ENCODE measurements around the gene SEC14L5.

SEC14L5 gene

DNA sequence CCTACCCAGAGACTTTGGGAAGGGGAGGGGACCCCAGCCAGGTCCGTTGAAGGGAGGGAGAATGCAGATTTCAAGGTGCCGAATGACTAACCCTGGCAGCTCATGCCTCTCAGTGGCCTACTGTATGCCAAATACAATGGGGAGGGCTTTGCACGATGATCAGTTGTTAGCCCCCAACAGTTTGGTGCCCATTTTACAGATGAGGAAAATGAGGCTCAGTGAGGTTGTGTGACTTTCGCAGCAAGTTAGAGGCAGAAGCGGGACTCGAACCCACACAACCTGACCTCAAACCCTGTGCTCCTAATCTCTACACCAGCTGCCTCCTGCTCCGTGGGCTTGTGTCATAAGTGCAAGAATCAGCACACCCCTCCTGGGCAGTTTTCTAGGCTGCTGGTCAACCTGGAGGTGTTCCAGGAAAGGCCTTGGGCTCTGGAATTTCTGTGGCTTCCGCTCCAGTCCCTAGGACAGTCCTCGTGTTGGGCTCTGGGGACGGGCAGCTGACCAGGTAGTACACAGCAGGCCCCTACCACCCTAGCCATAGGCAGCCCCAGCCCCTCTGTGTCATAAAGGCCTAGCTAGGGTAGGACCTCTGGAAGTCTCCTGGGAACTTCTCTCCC is 87.5 kb downstream of the SEC14L5 start:
- DNase-seq (ENCODE audit: low read depth): no peak
- TF ChIP-seq, protein P1, sequence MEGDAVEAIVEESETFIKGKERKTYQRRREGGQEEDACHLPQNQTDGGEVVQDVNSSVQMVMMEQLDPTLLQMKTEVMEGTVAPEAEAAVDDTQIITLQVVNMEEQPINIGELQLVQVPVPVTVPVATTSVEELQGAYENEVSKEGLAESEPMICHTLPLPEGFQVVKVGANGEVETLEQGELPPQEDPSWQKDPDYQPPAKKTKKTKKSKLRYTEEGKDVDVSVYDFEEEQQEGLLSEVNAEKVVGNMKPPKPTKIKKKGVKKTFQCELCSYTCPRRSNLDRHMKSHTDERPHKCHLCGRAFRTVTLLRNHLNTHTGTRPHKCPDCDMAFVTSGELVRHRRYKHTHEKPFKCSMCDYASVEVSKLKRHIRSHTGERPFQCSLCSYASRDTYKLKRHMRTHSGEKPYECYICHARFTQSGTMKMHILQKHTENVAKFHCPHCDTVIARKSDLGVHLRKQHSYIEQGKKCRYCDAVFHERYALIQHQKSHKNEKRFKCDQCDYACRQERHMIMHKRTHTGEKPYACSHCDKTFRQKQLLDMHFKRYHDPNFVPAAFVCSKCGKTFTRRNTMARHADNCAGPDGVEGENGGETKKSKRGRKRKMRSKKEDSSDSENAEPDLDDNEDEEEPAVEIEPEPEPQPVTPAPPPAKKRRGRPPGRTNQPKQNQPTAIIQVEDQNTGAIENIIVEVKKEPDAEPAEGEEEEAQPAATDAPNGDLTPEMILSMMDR (IDR thresholded peaks at IDR 0.05; ENCODE audit: control insufficient read depth, insufficient read depth, low read depth, low read length, missing control alignments): no peak
- no peak overlapping the region for H3K4me3 ChIP-seq (ENCODE audit: control insufficient read depth, low read depth, low read length)

DNA sequence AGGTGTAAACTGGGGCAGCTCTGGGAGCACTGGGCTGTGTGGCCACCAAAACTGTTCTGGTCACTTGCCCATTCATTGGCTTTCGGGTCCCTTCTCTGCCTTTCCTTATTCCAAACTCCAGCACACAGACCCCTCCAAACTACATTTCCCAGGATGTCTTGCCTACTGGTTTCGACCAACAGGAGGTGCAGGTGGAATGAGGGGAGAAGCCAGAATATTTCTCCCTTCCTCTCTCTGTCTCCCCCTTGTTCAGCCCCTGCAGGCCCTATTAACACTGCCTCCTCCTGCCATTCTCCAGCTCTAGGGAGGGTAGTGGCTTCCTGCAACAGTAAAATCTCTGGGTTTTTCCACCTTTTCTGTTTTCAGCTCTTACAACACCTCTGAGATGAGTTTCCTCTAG is 88.8 kb downstream of the SEC14L5 start:
- DNase-seq (ENCODE audit: low read depth): no peak
- TF ChIP-seq, protein P1 (IDR thresholded peaks at IDR 0.05; ENCODE audit: control insufficient read depth, insufficient read depth, low read depth, low read length, missing control alignments): no peak
- no peak overlapping the region for H3K4me3 ChIP-seq (ENCODE audit: control insufficient read depth, low read depth, low read length)

DNA sequence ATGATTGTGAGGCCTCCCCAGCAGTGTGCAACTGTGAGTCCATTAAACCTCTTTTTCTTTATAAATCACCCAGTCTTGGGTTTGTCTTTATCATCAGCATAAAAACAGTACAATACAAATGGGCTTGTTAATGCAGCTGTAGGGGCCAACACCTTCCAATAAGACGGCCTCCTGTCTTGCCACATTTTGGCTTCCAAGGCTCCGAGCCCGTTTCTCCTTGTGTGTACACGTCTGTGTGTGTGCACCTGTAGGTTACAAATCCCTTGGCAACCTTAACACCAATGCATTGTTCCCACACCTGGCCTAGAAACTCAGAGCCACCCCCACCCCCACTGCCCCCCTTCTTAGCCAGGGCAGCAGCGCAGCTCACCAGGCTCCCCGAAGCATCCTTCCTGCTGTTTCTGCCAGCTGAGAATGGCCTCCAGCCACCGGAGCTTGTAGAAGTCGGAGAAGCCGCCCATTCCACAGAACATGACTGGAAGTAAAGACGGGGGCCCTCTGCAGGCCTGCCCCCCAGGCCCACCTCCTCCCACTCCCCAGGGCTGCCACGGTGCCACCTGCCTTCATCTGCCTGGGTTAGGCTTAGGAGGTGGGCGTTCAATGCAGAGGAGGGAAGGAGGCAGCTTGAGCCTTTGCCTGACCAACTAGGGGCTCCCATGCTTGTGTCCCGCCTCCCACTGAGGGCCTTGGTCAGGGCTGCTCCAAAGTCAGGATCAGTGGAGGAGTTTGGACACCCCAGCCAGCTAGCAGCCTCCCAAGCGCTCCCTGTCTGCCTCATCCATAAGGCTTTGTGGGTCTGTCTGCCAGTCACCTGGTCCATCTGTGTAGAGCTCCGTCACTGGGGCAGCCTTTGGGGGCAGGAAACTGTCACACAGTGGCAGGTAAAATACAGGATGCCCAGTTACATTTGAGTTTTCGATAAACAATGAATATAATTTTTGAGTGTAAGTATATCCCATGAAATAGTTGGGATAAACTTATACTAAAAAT is 97.0 kb downstream of the SEC14L5 start:
- no peak for DNase-seq (ENCODE audit: low read depth)
- no peak overlapping the region for H3K4me3 ChIP-seq (ENCODE audit: control insufficient read depth, low read depth, low read length)
- TF ChIP-seq, protein P1 (IDR thresholded peaks at IDR 0.05; ENCODE audit: control insufficient read depth, insufficient read depth, low read depth, low read length, missing control alignments): no peak

DNA sequence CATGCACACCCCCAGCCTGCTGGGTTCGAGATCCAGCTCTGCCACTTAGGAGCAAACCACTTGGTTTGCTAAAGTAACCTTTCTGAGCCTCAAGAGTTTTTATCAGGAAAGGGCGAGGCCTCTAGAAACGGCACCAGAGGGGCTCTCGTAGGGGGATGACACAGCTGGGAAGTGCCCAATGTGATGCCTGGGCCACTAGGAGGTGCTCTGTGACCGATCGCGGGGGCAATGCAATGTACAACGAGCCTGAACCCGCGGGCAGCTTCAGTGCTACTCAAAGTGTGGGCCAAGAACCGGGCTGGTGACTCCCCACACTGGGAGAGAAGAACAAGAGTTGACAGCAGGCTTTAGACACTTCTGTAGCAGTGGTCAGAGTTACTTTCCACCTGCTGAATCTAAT is 98.2 kb downstream of the SEC14L5 start:
- TF ChIP-seq, protein P1 (IDR thresholded peaks at IDR 0.05; ENCODE audit: control insufficient read depth, insufficient read depth, low read depth, low read length, missing control alignments): peak; percentile 55
- DNase-seq (ENCODE audit: low read depth): no peak
- H3K4me3 ChIP-seq (ENCODE audit: control insufficient read depth, low read depth, low read length): no peak overlapping the region

DNA sequence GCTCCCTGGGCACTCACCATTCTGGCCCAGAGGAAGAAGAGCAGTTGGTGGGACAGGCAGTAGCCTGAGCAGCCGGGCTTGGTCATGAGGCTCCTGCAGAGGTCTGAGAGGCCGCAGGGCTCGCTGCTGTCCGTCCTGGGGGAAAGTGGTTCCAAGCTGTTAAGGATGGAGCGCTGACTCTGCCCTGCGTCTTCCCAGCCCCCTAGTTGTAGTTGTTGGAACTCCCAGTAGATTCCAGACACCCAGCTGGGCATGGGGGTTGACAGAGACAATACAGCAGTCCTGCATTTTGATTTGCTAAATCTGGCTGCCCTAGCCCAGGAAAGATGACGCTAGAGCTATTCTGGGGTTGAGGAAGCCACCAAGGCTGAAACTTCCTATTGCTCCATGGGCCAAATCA is 100.3 kb downstream of the SEC14L5 start:
- no peak overlapping the region for H3K4me3 ChIP-seq (ENCODE audit: control insufficient read depth, low read depth, low read length)
- DNase-seq (ENCODE audit: low read depth): no peak
- TF ChIP-seq, protein P1 (IDR thresholded peaks at IDR 0.05; ENCODE audit: control insufficient read depth, insufficient read depth, low read depth, low read length, missing control alignments): peak; percentile 26

DNA sequence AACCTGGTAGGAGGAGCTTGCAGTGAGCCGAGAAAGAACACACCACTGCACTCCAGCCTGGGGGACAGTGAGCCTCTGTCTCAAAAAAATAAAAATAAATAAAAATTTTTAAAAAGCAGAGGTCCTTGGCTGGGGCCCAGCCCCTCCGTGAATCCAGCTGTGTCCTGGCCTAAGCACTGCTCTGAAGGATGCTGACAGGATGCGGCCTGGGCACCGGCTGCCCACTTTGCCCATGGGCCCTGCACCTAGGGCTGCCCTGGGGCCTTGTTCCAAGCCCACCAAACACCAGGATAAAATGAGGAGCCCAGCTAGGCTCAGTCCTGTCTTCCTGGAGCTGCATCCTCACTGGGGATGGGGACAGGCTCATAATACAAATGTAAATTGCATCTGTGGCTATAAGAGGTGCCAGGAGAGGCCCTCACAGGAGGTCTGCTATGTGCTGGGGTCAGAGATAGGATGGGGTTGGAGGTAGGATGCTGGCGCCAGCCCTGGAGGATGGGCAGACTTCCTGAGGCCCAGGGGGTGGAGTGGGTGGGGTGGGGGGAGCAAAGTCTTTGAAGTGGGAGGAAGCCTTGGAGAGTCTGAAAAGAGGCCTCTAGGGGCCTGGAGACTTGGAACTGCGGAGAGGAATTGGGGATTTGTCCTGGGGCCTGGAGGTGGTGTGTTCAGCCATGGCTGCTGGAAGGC is 101.4 kb downstream of the SEC14L5 start:
- H3K4me3 ChIP-seq (ENCODE audit: control insufficient read depth, low read depth, low read length): no peak overlapping the region
- TF ChIP-seq, protein P1 (IDR thresholded peaks at IDR 0.05; ENCODE audit: control insufficient read depth, insufficient read depth, low read depth, low read length, missing control alignments): no peak
- DNase-seq (ENCODE audit: low read depth): no peak

Measured in AG09309 (cell line).